Effector memory CD4-positive, alpha-beta T cell (primary cell): ENCODE results near the gene DHX58.

Experiments
- DNase-seq, 3 donors: peaks; one replicate each; pipeline ENCODE4 v3.0.0-alpha.2; 2020
- H3K27ac ChIP-seq: 2 replicates; pipeline ENCODE4 v1.7.0; 2013; ENCODE audit warnings: mild to moderate bottlenecking, low read length, moderate library complexity; ENCODE audit not compliant: insufficient read depth, poor library complexity, severe bottlenecking
- H3K27me3 ChIP-seq: replicated peaks from 2 replicates; pipeline ENCODE4 v1.7.0; 2013; ENCODE audit warnings: mild to moderate bottlenecking, low read length; ENCODE audit not compliant: insufficient read depth, control insufficient read depth, poor library complexity, severe bottlenecking
- H3K36me3 ChIP-seq: 2 replicates; pipeline ENCODE4 v1.7.0; 2013; ENCODE audit warnings: mild to moderate bottlenecking, low read length, moderate library complexity; ENCODE audit not compliant: control insufficient read depth, insufficient read depth
- H3K4me1 ChIP-seq: 2 replicates; pipeline ENCODE4 v1.7.0; 2013; ENCODE audit warnings: low read length, mild to moderate bottlenecking; ENCODE audit not compliant: control insufficient read depth, insufficient read depth, poor library complexity, severe bottlenecking
- H3K4me3 ChIP-seq: 2 replicates; pipeline ENCODE4 v1.7.0; 2013; ENCODE audit warnings: low read length, low read depth, mild to moderate bottlenecking; ENCODE audit not compliant: insufficient read depth, poor library complexity, severe bottlenecking
- H3K9me3 ChIP-seq: 2 replicates; pipeline ENCODE4 v1.7.0; 2013; ENCODE audit warnings: mild to moderate bottlenecking, low read length, moderate library complexity; ENCODE audit not compliant: control insufficient read depth

The DHX58 gene

DNA sequence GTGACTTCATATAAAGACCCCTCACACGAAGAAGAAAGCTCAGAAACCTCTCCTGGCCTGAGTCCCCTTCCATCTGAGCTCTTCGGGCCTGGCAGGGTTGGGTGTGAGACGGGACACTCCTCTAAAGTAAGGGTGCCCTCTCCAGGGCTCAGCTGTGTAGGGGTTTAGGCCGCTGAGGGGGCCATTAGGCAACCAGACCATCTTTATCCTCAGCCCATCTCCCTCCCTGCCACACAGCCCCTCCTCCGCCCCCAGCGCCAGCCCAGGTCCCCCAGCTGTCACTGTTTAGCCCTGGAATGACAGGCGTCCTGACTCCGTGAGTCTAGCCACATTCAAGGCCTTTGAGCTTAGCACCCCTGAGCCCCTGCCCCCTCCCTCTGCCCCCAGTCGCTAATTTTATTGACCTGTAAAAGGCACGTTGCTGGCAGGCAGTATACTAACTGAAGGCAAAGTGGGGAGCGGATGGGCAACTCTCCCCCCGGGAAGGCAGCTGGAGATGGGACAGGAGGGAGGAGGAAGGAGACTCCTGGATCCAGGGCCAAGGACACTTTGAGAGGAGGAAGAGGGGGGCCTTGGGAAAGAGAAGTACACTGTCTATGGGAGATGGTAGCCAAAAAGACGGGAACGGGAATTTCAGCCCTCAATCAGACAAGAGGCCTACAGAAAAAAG is 13.6 kb downstream of the DHX58 start:
- Histone ChIP-seq H3K36me3 (peaks cover 3% of the 10 kb centered on the region), H3K9me3 (no peaks in the 10 kb centered on the region), H3K4me3 (no peak overlapping the region), H3K27me3 (peaks cover 4% of the 10 kb centered on the region), H3K4me1 (peaks cover 5% of the 10 kb centered on the region), H3K27ac (no peak overlapping the region)
- no peak for DNase-seq

DNA sequence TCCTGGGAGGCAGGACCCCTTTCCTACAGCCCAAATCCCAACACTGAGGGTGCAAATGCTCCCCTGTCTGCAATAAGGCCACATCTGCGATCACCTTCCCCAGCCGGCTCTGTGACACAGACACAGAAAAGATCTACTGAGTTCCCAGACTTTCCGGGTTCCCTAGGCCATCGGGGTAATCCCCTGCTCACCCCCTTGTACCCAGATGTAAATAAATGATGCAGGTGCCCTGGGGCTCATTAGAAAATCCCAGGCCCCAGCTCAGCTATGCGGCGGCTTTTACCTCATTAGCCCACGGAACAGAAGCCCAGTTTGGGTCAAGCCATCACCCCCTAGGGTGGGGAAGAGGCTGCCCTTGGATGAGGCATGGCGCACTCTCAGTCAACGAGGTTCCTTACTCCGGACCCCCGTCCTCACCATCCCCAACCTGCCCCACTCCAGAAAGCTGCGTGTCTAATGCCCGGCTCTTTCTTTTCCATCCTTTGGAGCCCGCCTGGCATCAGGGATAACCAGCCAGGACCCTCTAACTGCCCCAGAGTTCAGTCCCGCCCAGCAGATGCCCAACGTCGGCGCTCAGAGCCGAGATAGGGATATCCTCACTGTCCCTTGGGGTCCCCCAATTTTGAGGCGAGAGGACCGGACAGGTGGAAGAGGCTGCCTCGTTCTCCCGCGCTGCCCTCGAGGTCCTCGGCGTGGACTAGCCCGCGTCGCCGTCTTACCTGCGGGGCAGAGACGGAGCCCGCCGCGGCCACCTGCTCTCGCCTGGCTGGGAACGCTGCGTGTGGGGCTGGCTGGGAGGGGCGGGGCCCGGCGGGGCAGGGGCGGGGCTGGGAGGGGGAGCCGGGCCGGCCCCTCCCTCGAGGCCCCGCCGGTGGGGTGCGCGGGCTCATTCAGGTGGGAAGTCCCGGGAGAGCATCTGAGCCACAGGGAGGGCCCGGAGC is 14.6 kb downstream of the DHX58 start, which contains the start of gene ZNF385C:
TSS of gene ZNF385C (minus strand) at position 783 of the 941 bp plus-strand sequence. CDS start 35,417 bp downstream, outside the sequence.
- peak within 1 kb of the TSS; percentile 34 for H3K4me3 ChIP-seq
- H3K9me3 ChIP-seq: no peaks in the 10 kb centered on the region
- peak; percentile 23 to 44 (median 38) for DNase-seq
- peaks cover 5% of the 10 kb centered on the region for H3K4me1 ChIP-seq
- no peaks in the 10 kb centered on the region for H3K36me3 ChIP-seq
- H3K27me3 ChIP-seq: peaks cover 4% of the 10 kb centered on the region
- H3K27ac ChIP-seq: no peak within 1 kb of the TSS

DNA sequence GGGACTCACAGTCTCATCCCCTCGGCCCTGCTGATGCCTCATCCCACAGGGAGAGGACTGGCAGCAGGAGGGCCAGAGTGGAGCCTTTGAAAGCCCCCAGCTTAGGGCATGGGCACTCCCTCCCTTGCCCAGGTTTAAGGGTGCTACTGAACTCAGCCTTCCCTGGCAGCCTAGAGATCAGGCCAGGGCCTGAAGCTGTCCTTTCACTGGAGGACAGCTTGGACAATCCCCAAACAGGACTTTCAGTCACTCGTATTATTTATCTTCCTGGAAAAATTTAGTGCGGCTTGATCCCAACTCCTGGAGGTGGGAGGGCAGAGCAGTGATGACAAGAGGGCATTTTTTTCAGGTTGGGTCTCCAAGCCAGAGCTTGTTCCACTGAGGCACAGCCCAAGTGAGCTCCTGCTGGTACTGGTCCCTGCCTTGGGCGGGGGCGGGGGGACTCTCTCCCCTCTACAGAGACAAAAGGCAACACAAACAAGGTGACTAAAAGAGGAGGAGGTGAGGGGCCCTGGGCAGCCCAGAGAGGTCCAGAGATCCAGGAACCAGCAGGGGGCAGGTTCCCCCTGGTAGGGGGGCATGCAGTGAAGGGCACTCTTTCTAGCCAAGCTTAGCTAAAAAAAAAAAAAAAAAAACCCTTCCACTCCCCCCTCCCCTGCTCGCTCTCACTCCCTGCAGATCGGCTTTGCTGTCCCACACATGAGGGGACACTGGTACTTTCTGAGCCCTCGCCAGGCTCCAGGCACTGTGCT is 16.0 kb downstream of the DHX58 start:
- no peak overlapping the region for H3K4me3 ChIP-seq
- no peak overlapping the region for H3K27ac ChIP-seq
- peaks cover 4% of the 10 kb centered on the region for H3K27me3 ChIP-seq

DNA sequence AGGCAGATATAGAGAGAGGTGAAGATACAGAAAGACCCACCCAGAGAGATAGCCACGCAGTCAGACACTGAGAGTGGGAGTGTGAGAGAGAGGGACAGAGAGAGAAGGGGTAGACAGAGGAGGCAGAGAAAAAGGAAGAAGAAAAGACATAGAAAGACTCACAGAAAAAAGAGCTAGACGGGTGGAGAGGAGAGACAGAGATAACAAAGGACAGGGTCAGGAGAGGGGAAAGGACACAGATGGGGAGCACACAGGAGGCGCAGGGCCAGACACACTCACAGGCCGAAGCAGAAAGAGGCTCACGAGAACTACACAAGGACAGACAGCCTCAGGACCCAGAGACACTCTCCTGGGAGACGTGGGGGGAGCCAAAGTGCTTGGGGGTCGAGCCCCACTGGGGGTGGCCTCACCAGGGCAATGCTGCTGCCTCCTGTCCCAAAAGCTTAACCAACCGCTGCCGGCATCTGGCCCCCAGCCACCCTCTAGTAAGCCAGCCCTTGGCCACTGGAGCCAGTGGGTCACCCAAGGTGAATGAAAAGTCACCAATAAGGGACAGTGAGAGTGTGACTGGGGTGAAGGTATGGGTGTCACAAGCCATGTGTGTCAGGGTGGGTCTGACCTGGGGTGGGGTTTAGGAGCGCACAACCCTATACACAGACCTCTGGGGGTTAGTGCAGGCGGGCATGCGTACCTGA is 18.0 kb downstream of the DHX58 start:
- Histone ChIP-seq H3K27ac (no peak overlapping the region), H3K9me3 (no peaks in the 10 kb centered on the region), H3K36me3 (no peaks in the 10 kb centered on the region), H3K4me1 (peaks cover 5% of the 10 kb centered on the region), H3K27me3 (peaks cover 4% of the 10 kb centered on the region), H3K4me3 (no peak overlapping the region)
- no peak for DNase-seq

More for the DNA sequence above, 16.0 kb downstream of the DHX58 start:
- H3K36me3 ChIP-seq: no peaks in the 10 kb centered on the region
- DNase-seq: no peak
- H3K9me3 ChIP-seq: no peaks in the 10 kb centered on the region
- peaks cover 5% of the 10 kb centered on the region for H3K4me1 ChIP-seq

DNA sequence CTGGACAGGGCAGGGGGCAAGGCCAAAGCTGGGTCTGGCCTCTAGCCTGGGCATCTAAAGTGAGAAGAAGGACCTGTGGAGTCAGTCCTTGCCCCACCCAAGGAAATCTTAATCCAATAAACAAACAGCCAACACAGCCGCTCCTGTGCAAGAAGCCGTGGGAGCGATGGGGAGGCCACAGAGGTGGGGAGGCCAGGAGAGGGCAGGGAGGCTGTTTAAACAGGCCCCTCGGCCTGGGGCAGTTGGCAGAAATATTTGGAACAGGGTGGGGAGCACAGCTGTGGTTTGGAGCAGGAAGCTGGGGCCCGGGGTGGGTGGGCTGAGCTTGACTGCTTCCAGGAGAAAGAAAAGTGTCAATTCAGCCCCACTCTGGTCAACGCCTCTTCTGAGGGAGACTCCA is 19.6 kb downstream of the DHX58 start:
- peaks cover 3% of the 10 kb centered on the region for H3K4me1 ChIP-seq
- no peaks in the 10 kb centered on the region for H3K36me3 ChIP-seq
- no peaks in the 10 kb centered on the region for H3K9me3 ChIP-seq
- H3K4me3 ChIP-seq: no peak overlapping the region
- DNase-seq: no peak
- peaks cover 4% of the 10 kb centered on the region for H3K27me3 ChIP-seq
- no peak overlapping the region for H3K27ac ChIP-seq

DNA sequence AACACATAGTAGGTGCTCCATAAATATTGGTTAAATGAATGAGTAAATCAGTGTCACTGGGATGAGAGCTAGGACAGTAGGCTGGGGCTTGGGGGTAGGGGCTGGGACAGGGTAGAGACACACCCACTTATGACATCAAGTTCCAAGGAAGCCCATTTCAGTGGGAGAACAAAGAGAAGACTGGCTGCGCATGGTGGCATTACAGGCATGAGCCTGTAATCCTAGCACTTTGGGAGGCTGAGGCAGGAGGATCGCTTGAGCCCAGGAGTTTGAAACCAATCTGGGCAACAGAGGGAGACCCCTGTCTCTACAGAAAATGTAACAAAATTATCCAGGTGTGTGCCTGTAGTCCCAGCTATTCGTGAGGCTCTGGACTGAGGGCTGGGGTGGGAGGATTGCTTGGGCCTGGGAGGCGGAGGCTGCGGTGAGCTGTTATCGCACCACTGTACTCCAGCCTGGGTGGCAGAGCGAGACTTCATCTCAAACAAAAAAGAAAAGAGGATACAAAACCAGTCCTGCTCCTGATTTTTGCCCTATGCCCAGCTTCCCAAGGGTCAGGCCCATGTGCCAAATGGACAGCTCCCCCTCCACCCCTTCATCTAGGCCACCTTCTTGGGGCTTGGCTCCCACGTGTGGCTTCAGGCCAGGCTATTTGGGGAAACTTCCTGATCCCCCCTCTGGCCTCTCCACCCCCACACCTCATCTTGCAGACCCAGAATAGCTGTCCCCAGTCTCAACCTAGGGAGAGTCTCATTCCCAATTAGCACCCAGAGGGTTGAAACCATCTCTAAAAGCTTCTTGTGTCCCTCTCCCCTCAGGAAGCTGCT is 21.3 kb downstream of the DHX58 start:
- Histone ChIP-seq H3K4me1 (no peaks in the 10 kb centered on the region), H3K27me3 (no peaks in the 10 kb centered on the region), H3K27ac (no peak overlapping the region), H3K36me3 (no peaks in the 10 kb centered on the region), H3K9me3 (no peaks in the 10 kb centered on the region), H3K4me3 (no peak overlapping the region)
- no peak for DNase-seq

DNA sequence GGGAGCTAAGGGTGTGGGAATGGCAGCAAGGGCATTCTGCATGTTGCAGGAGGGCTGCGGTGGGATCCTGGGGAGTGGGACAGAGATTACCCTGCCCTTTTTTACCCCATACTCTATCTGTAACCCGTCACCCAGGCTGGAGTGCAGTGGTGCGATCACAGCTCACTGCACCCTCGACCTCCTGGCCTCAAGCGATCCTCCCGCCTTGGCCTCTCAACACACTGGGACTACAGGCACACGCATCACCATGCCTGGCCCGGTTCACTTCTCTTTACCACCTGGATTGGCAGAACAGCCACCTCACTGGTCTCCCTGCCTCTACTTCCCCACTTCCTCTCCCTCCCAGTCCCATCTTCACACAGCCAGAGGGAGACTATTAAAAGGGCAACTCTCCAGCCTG is 23.8 kb downstream of the DHX58 start:
- H3K36me3 ChIP-seq: no peaks in the 10 kb centered on the region
- no peak overlapping the region for H3K27ac ChIP-seq
- H3K9me3 ChIP-seq: no peaks in the 10 kb centered on the region
- no peaks in the 10 kb centered on the region for H3K4me1 ChIP-seq
- DNase-seq: no peak
- no peak overlapping the region for H3K4me3 ChIP-seq
- no peaks in the 10 kb centered on the region for H3K27me3 ChIP-seq

DNA sequence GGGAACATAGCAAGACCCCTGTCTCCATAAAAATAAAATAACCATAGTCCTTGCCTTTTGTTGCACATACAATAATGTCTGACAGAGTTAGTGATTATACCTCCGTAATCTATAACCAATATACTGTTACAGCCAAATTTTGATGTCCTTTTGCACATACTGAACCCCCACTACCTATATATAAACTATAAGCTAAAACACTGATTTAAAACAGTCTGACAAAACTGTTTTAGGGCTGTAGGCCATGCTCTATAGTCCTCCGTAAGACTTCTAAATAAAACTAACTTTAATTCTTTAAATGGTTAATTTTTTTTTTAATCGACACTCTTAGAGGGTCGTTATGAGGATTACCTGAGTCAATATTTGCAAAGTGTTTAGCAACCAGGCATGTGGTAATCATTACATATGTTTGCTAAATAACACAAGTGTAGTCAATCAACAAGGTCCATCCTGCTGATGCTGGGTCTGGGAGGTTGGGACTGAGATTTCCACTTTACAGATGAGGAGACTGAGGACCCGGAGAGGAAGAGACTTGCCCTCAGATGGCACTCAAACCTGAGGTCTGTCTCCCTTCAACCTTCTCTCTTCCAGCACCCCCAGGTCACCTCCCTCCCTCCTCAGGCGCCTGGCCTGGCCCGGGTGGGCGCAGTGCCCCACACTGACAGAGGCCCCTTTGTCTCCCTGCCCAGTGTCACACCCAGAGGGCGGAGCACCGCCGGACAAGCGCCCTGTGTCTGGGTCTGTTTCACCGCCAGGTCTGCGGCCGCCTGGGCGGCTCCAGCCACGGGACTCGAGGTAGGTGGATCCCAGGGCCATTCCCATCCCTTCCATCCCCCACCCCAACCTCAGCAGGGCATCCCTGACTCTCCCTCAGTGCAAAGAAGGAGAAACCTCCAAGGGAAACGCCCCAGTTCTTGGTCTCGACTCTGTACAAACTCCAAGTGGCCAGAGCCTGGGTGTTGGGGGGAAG is 24.5 kb downstream of the DHX58 start:
- no peaks in the 10 kb centered on the region for H3K27me3 ChIP-seq
- no peak overlapping the region for H3K4me3 ChIP-seq
- no peaks in the 10 kb centered on the region for H3K9me3 ChIP-seq
- no peak for DNase-seq
- H3K36me3 ChIP-seq: no peaks in the 10 kb centered on the region
- no peaks in the 10 kb centered on the region for H3K4me1 ChIP-seq
- H3K27ac ChIP-seq: no peak overlapping the region
